ENCODE measurements around the gene P3H3.

P3H3 gene

GRCh38 chr12:6818645-6819044 lies 9.6 kb upstream of the P3H3 start:
- H3K9me3 ChIP-seq (ENCODE audit: severe bottlenecking): no peaks in the 10 kb centered on the region
- no peak for TF ChIP-seq CTCF (IDR thresholded peaks at IDR 0.05; ENCODE audit: low read depth, low read length)
- H3K4me3 ChIP-seq (ENCODE audit: low read depth, low read length): no peak overlapping the region
- no peak for DNase-seq
- no peak overlapping the region for H3K27ac ChIP-seq
- H3K36me3 ChIP-seq: no peaks in the 10 kb centered on the region
- H3K27me3 ChIP-seq (ENCODE audit: insufficient read depth, low read depth, severe bottlenecking): no peaks in the 10 kb centered on the region

- peaks cover 2% of the 10 kb centered on the region; the same call in 1 of the 2 replicates for H3K36me3 ChIP-seq
- TF ChIP-seq CTCF (IDR thresholded peaks at IDR 0.05; ENCODE audit: low read depth, low read length): 0 out of 2 replicates have a peak, but pooled peaks have one; percentile 16
- no peak overlapping the region for H3K4me3 ChIP-seq (ENCODE audit: low read depth, low read length)
- no peaks in the 10 kb centered on the region for H3K27me3 ChIP-seq (ENCODE audit: insufficient read depth, low read depth, severe bottlenecking)
- peak overlapping the region; percentile 64; the same call in 1 of the 2 replicates for H3K27ac ChIP-seq
- DNase-seq: peak; percentile 16
- H3K9me3 ChIP-seq (ENCODE audit: severe bottlenecking): no peaks in the 10 kb centered on the region
These were observed 8.8 kb upstream of the P3H3 start for GRCh38 chr12:6819106-6820030.

- no peak overlapping the region for H3K4me3 ChIP-seq (ENCODE audit: low read depth, low read length)
- H3K27ac ChIP-seq: peak overlapping the region; percentile 64
- TF ChIP-seq CTCF (IDR thresholded peaks at IDR 0.05; ENCODE audit: low read depth, low read length): no peak
- no peaks in the 10 kb centered on the region for H3K27me3 ChIP-seq (ENCODE audit: insufficient read depth, low read depth, severe bottlenecking)
- DNase-seq: peak; percentile 45
- no peaks in the 10 kb centered on the region for H3K9me3 ChIP-seq (ENCODE audit: severe bottlenecking)
- H3K36me3 ChIP-seq: peaks cover 8% of the 10 kb centered on the region
These were observed 8.0 kb upstream of the P3H3 start for GRCh38 chr12:6820166-6820565.

- Histone ChIP-seq H3K9me3 (ENCODE audit: severe bottlenecking) (no peaks in the 10 kb centered on the region), H3K27me3 (ENCODE audit: insufficient read depth, low read depth, severe bottlenecking) (no peaks in the 10 kb centered on the region), H3K4me3 (ENCODE audit: low read depth, low read length) (peak within 1 kb of the TSS; percentile 38), H3K36me3 (peaks cover 19% of the 10 kb centered on the region), H3K27ac (peak within 1 kb of the TSS; percentile 67)
- DNase-seq: peak; percentile 79
- TF ChIP-seq CTCF (IDR thresholded peaks at IDR 0.05; ENCODE audit: low read depth, low read length): no peak
These were observed 6.4 kb upstream of the P3H3 start, which contains the start of gene GPR162 for GRCh38 chr12:6821591-6822425. Gene GPR162, plus strand, starts transcription at chr12:6821821. Its CDS starts 2,078 bp downstream, at chr12:6823899.

- H3K27ac ChIP-seq: no peak overlapping the region
- no peaks in the 10 kb centered on the region for H3K9me3 ChIP-seq (ENCODE audit: severe bottlenecking)
- DNase-seq: no peak
- H3K27me3 ChIP-seq (ENCODE audit: insufficient read depth, low read depth, severe bottlenecking): no peaks in the 10 kb centered on the region
- TF ChIP-seq CTCF (IDR thresholded peaks at IDR 0.05; ENCODE audit: low read depth, low read length): no peak
- peaks cover 22% of the 10 kb centered on the region for H3K36me3 ChIP-seq
- H3K4me3 ChIP-seq (ENCODE audit: low read depth, low read length): no peak overlapping the region
These were observed 5.6 kb upstream of the P3H3 start for GRCh38 chr12:6822426-6823135.
